ENCODE measurements around the gene C1QTNF12.

The C1QTNF12 gene

GRCh38 chr1:1246577-1247340, at the start of gene C1QTNF12:
TSS of gene C1QTNF12 (minus strand) at chr1:1246722. CDS start at chr1:1246690, 32 bp downstream.
- DNase-seq = peak; percentile 22

GRCh38 chr1:1295154-1295923, 48.8 kb upstream of the C1QTNF12 start:
- no peak for DNase-seq

GRCh38 chr1:1294250-1294890, 47.8 kb upstream of the C1QTNF12 start:
- DNase-seq = no peak

GRCh38 chr1:1293263-1294249, 47.0 kb upstream of the C1QTNF12 start:
- DNase-seq = peak; percentile 31

GRCh38 chr1:1292851-1293250, 46.3 kb upstream of the C1QTNF12 start:
- DNase-seq = no peak

- no peak for DNase-seq
Observed at GRCh38 chr1:1292442-1292779, 45.9 kb upstream of the C1QTNF12 start.

- peak; percentile 79 for DNase-seq
Observed at GRCh38 chr1:1291548-1292441, 45.3 kb upstream of the C1QTNF12 start.

GRCh38 chr1:1291023-1291528, 44.6 kb upstream of the C1QTNF12 start:
- DNase-seq = peak; percentile 32

GRCh38 chr1:1290238-1290731, 43.8 kb upstream of the C1QTNF12 start:
- peak; percentile 46 for DNase-seq

- DNase-seq = no peak
Observed at GRCh38 chr1:1287288-1288110, 41.0 kb upstream of the C1QTNF12 start.

- DNase-seq = no peak
Observed at GRCh38 chr1:1286313-1287261, 40.1 kb upstream of the C1QTNF12 start.

- DNase-seq = peak; percentile 16
Observed at GRCh38 chr1:1285611-1286311, 39.2 kb upstream of the C1QTNF12 start.

- DNase-seq = no peak
Observed at GRCh38 chr1:1285102-1285571, 38.6 kb upstream of the C1QTNF12 start.

- no peak for DNase-seq
Observed at GRCh38 chr1:1284221-1285101, 37.9 kb upstream of the C1QTNF12 start.

GRCh38 chr1:1283821-1284220, 37.3 kb upstream of the C1QTNF12 start:
- DNase-seq = peak; percentile 24

GRCh38 chr1:1282998-1283397, 36.5 kb upstream of the C1QTNF12 start:
- no peak for DNase-seq

Data from eye (tissue), 1 donor.